Trophoblast cell (in vitro differentiated cells and primary cell): ENCODE measurements around the gene PGM2L1.

ENCODE experiments used
- DNase-seq, 2 donors: peaks; one replicate each; pipeline ENCODE4 v3.0.0-alpha.2; 2016
- H2AFZ ChIP-seq: 2 replicates; pipeline ENCODE4 v1.6.1; 2013; ENCODE audit warnings: low read length, moderate library complexity, mild to moderate bottlenecking; ENCODE audit not compliant: insufficient read depth, poor library complexity
- H2AK5ac ChIP-seq: 2 replicates; pipeline ENCODE4 v1.6.1; 2013; ENCODE audit warnings: mild to moderate bottlenecking, low read length
- H2BK120ac ChIP-seq: 2 replicates; pipeline ENCODE4 v1.6.1; 2013; ENCODE audit warnings: low read length, mild to moderate bottlenecking, moderate library complexity; ENCODE audit not compliant: insufficient read depth, poor library complexity
- H2BK12ac ChIP-seq: 2 replicates; pipeline ENCODE4 v1.6.1; 2013; ENCODE audit warnings: mild to moderate bottlenecking, low read length, moderate library complexity
- H2BK5ac ChIP-seq: 2 replicates; pipeline ENCODE4 v1.6.1; 2013; ENCODE audit warnings: low read length, low read depth, moderate library complexity, mild to moderate bottlenecking; ENCODE audit not compliant: poor library complexity
- H3K14ac ChIP-seq: 2 replicates; pipeline ENCODE4 v1.6.1; 2013; ENCODE audit warnings: mild to moderate bottlenecking, low read length
- H3K18ac ChIP-seq: 2 replicates; pipeline ENCODE4 v1.6.1; 2013; ENCODE audit warnings: mild to moderate bottlenecking, low read length
- H3K23ac ChIP-seq: 2 replicates; pipeline ENCODE4 v1.6.1; 2013; ENCODE audit warnings: low read length
- H3K27ac ChIP-seq: 2 replicates; pipeline ENCODE4 v1.5.1; 2013; ENCODE audit warnings: low read depth, mild to moderate bottlenecking, inconsistent platforms, low read length, moderate library complexity
- H3K27me3 ChIP-seq: 2 replicates; pipeline ENCODE4 v1.6.1; 2013; ENCODE audit warnings: inconsistent platforms, mild to moderate bottlenecking, low read length, moderate library complexity; ENCODE audit not compliant: insufficient read depth
- H3K36me3 ChIP-seq, 2 experiments: 1 replicate in 1 of 2; 2 replicates in 1 of 2; pipeline ENCODE4 v1.6.1; 2013; ENCODE audit warnings: low read length in 2 of 2, mild to moderate bottlenecking in 2 of 2, moderate library complexity in 1 of 2; ENCODE audit not compliant: insufficient read depth in 2 of 2, control insufficient read depth in 1 of 2
- H3K4ac ChIP-seq: 2 replicates; pipeline ENCODE4 v1.6.1; 2013; ENCODE audit warnings: low read depth, mild to moderate bottlenecking, low read length, moderate library complexity
- H3K4me1 ChIP-seq, 2 experiments: 1 replicate in 1 of 2; 2 replicates in 1 of 2; pipeline ENCODE4 v1.6.1; 2013; ENCODE audit warnings: low read length in 2 of 2, mild to moderate bottlenecking in 2 of 2, moderate library complexity in 1 of 2; ENCODE audit not compliant: insufficient read depth in 2 of 2, control insufficient read depth in 1 of 2
- H3K4me2 ChIP-seq: 2 replicates; pipeline ENCODE4 v1.6.1; 2013; ENCODE audit warnings: inconsistent platforms, mild to moderate bottlenecking, low read length, moderate library complexity
- H3K4me3 ChIP-seq: 2 replicates; pipeline ENCODE4 v1.5.1; 2013; ENCODE audit warnings: mild to moderate bottlenecking, low read depth, low read length, inconsistent platforms
- H3K79me1 ChIP-seq: one replicate; pipeline ENCODE4 v1.6.1; 2013; ENCODE audit warnings: low read length
- H3K79me2 ChIP-seq: 2 replicates; pipeline ENCODE4 v1.6.1; 2013; ENCODE audit warnings: low read length, mild to moderate bottlenecking; ENCODE audit not compliant: control insufficient read depth, insufficient read depth, poor library complexity
- H3K9ac ChIP-seq: 2 replicates; pipeline ENCODE4 v1.6.1; 2013; ENCODE audit warnings: mild to moderate bottlenecking, low read length
- H3K9me3 ChIP-seq: 2 replicates; pipeline ENCODE4 v1.6.1; 2013; ENCODE audit warnings: low read depth, mild to moderate bottlenecking, control low read depth, inconsistent platforms, low read length; ENCODE audit not compliant: insufficient read depth
- H4K12ac ChIP-seq: 2 replicates; pipeline ENCODE4 v1.6.1; 2013; ENCODE audit warnings: low read depth, mild to moderate bottlenecking, low read length, moderate library complexity
- H4K8ac ChIP-seq: 2 replicates; pipeline ENCODE4 v1.6.1; 2013; ENCODE audit warnings: low read depth, mild to moderate bottlenecking, low read length, moderate library complexity
- H4K91ac ChIP-seq: one replicate; pipeline ENCODE4 v1.6.1; 2013; ENCODE audit warnings: low read depth, mild to moderate bottlenecking, low read length, moderate library complexity
- WGBS: extraction: QIAGEN DNeasy Blood & Tissue Kit; methylation state at CpG from one replicate; pipeline ENCODE4 v1.1.7; 2013; ENCODE audit warnings: missing lambda C conversion rate; ENCODE audit not compliant: insufficient read length, insufficient coverage; ENCODE audit errors: extremely low coverage; 5-methylcytosine and 5-hydroxymethylcytosine counted together

Gene PGM2L1

DNA sequence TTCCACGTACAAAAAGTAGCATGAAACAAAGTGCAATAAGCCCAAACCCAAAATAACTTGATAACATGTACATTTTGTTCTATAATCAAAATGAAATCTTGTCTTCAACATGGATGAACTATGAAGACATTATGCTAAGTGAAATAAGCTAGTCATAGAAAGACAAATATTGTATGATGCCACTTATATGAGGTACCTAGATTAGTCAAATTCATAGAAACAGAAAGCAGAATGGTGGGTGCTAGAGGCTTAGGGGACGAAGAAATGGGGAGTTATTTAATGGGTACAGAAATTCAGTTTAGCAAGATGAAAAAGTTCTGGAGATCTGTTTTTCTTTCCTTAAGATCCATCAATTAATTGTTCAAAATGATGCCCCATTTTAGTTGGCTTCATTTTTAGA is 7.5 kb downstream of the PGM2L1 start:
- Histone ChIP-seq H3K4me2 (no peak overlapping the region), H4K8ac (no peak overlapping the region), H3K18ac (no peak overlapping the region), H3K79me1 (no peaks in the 10 kb centered on the region), H3K79me2 (no peaks in the 10 kb centered on the region), H2AK5ac (no peak overlapping the region), H3K4ac (no peak overlapping the region), H3K9me3 (no peaks in the 10 kb centered on the region), H2BK5ac (no peak overlapping the region), H3K23ac (no peak overlapping the region), H3K27ac (no peak overlapping the region), H2AFZ (no peak overlapping the region), H3K27me3 (no peaks in the 10 kb centered on the region), H3K9ac (no peak overlapping the region), H3K4me3 (no peak overlapping the region), H2BK12ac (no peak overlapping the region), H4K91ac (no peak overlapping the region), H3K14ac (no peak overlapping the region), H4K12ac (no peak overlapping the region), H2BK120ac (no peak overlapping the region), H3K36me3 (no peaks in the 10 kb centered on the region), H3K4me1 (no peaks in the 10 kb centered on the region)
- WGBS = no CpG with 5 or more reads among the region's 2 CpGs
- DNase-seq = no peak

DNA sequence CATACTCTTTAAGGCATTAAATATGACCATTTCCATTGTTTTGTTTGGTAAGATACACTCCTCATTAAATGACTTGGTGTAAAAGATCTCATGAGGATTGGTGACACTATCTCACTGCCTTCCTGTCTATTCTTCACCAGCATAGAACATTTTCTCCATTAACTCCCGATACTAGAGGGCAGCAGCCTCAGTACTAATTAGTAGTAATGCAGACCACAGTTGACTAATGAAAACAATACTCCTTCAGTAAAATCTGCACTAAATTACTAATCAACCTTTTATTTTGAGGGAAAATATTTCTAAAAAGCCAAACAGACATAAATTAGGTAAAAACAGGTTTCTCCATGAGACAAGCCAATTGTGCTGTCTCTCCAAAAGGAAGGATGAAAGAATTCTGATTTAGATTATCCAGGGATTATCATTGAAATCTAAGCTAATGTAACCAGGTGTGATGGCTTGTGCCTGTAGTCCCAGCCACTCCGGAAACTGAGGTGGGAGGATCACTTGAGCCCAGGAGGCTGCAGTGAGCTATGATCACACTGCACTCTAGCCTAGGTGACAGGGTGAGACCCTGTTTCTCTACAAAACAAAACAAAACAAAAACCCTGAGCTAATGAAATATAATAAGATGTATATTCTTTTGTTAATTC is 9.4 kb downstream of the PGM2L1 start:
- Histone ChIP-seq H3K79me2 (no peaks in the 10 kb centered on the region), H3K27me3 (no peaks in the 10 kb centered on the region), H3K79me1 (no peaks in the 10 kb centered on the region), H2AK5ac (no peak overlapping the region), H3K23ac (no peak overlapping the region), H2BK120ac (no peak overlapping the region), H4K12ac (no peak overlapping the region), H3K36me3 (no peaks in the 10 kb centered on the region), H2AFZ (no peak overlapping the region), H3K4me2 (no peak overlapping the region), H3K18ac (no peak overlapping the region), H3K14ac (no peak overlapping the region), H3K4me3 (no peak overlapping the region), H4K8ac (no peak overlapping the region), H2BK5ac (no peak overlapping the region), H3K4ac (no peak overlapping the region), H4K91ac (no peak overlapping the region), H3K9ac (no peak overlapping the region), H3K4me1 (no peaks in the 10 kb centered on the region), H3K9me3 (no peaks in the 10 kb centered on the region), H3K27ac (no peak overlapping the region), H2BK12ac (no peak overlapping the region)
- DNase-seq = peak; percentile 60 to 87
- WGBS = no CpG with 5 or more reads among the region's 2 CpGs

DNA sequence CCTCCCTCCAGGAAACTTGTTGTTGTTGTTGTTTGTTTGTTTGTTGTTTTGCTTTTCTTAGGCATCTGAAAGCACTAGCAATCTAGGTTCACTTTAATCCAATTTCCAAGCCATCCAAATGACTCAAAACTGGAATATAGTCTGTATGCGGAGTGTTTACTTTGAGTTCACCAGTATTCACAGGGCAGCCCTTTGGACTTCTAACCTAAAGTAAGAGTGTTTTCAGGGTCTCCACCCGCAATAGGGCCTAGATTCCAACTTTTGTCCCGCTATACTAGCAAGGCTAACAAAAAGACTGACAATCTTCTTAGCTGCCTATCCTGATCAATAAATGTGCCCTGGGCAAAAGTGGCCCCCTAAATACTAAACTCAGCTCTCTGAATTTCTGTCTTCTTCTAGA is 13.6 kb downstream of the PGM2L1 start:
- Histone ChIP-seq H2AFZ (no peak overlapping the region), H4K8ac (no peak overlapping the region), H3K4me1 (no peaks in the 10 kb centered on the region), H2AK5ac (no peak overlapping the region), H3K14ac (no peak overlapping the region), H3K4me3 (no peak overlapping the region), H3K79me1 (no peaks in the 10 kb centered on the region), H3K36me3 (no peaks in the 10 kb centered on the region), H4K91ac (no peak overlapping the region), H3K4ac (no peak overlapping the region), H2BK120ac (no peak overlapping the region), H3K9ac (no peak overlapping the region), H3K27ac (no peak overlapping the region), H3K9me3 (no peaks in the 10 kb centered on the region), H4K12ac (no peak overlapping the region), H3K27me3 (no peaks in the 10 kb centered on the region), H2BK5ac (no peak overlapping the region), H3K79me2 (no peaks in the 10 kb centered on the region), H3K4me2 (no peak overlapping the region), H3K23ac (no peak overlapping the region), H2BK12ac (no peak overlapping the region), H3K18ac (no peak overlapping the region)
- WGBS = no CpG with 5 or more reads among the region's 3 CpGs
- no peak for DNase-seq

DNA sequence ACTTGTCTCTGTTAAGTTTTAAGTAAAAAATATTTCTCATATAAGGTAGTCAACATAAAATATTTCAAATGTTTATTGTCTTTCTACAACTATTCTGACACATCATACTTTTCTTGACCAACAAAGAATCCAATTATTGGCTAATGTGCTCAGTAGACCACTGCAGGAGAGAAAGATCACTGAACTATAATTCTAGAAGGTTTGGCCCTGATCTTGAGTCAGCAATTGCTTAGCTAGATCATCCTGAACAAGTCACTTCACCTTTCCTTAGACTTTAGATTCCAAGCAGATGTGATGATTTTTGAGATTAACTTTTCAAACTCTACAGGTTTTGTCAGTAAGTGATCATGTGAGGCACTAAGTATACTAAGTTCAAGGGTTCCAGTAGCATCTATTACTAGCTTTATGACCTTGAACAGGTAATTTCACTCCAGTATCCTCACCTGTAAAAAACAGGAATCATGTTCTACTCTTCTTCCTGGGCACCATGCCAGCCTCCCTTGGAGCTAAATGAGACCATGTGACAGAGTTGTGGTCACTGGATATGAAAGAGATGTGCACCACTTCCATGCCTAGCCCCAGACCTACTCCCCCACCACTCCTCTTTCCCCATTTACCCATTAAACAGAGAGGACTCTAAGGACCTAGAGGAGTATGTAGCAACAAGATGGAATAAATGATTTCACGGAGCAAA is 17.3 kb downstream of the PGM2L1 start:
- Histone ChIP-seq H3K4me1 (no peaks in the 10 kb centered on the region), H3K79me2 (no peaks in the 10 kb centered on the region), H2AK5ac (no peak overlapping the region), H4K8ac (no peak overlapping the region), H3K36me3 (no peaks in the 10 kb centered on the region), H2BK5ac (no peak overlapping the region), H3K27me3 (no peaks in the 10 kb centered on the region), H3K14ac (no peak overlapping the region), H3K4me2 (no peak overlapping the region), H3K4ac (no peak overlapping the region), H3K9ac (no peak overlapping the region), H3K79me1 (no peaks in the 10 kb centered on the region), H3K9me3 (no peaks in the 10 kb centered on the region), H4K12ac (no peak overlapping the region), H3K18ac (no peak overlapping the region), H2BK120ac (no peak overlapping the region), H3K23ac (no peak overlapping the region), H4K91ac (no peak overlapping the region), H3K27ac (no peak overlapping the region), H3K4me3 (no peak overlapping the region), H2BK12ac (no peak overlapping the region), H2AFZ (no peak overlapping the region)
- no CpG with 5 or more reads among the region's 1 CpG for WGBS
- no peak for DNase-seq
